HG02610 (cell line): ENCODE data around the gene SCAPER.
A peak's percentile ranks its signal among the peaks of the same experiment; 100 is the strongest.

Experiments used
- ATAC-seq: cut with Tn5 transposase; IDR thresholded peaks from one replicate; pipeline ENCODE4 v1.9.1; 2021; ENCODE audit warnings: mild to moderate bottlenecking, moderate library complexity; ENCODE audit not compliant: unreplicated experiment

The SCAPER gene

DNA sequence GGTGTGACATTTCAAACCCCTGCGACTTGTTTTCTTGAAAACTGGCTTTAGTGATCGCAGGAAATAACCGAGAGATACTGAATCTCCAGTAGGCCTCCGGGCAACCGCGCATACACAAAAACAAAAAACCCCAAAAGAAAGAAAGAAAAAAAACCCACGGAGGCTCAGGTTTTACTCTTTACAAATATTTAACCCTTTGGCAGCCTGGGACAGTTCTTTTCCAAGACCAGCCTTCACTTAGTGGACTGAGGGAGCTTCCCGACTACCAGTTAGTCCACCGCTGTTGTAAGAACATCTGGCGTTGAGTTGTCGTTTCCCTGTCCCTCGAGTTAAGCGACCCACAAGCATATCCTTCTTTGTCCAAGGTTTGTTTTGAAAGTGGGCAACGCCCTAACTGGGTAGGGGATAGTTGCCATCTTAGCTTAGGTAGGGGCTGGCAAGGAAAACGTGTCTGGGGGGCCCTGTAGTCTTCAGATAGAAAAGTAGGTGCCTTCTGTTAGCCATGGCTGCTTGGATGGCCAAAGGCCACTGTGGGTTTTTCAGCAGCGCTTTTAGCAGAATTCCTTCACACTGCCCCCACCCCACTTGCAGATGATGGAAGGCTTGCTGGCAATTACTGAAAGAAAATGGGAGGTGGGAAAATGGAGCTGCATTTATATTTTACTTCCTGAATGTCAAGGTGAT, 561.7 kb downstream of the SCAPER start:
- no peak for ATAC-seq

GRCh38 chr15:76342382-76343201, 562.5 kb downstream of the SCAPER start:
- no peak for ATAC-seq

DNA sequence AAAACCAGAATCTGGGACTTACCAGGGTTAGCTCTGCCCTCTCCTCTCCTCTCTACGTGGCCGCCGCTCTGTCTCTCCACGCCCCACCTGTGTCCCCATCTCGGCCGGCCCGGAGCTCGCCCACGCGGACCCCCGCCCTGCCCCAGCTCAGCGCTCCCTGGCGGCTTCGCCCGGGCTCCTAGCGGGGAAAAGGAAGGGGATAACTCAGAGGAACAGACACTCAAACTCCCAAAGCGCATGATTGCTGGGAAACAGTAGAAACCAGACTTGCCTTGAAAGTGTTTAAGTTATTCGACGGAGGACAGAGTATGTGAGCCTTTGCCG, 563.1 kb downstream of the SCAPER start:
- no peak for ATAC-seq

DNA sequence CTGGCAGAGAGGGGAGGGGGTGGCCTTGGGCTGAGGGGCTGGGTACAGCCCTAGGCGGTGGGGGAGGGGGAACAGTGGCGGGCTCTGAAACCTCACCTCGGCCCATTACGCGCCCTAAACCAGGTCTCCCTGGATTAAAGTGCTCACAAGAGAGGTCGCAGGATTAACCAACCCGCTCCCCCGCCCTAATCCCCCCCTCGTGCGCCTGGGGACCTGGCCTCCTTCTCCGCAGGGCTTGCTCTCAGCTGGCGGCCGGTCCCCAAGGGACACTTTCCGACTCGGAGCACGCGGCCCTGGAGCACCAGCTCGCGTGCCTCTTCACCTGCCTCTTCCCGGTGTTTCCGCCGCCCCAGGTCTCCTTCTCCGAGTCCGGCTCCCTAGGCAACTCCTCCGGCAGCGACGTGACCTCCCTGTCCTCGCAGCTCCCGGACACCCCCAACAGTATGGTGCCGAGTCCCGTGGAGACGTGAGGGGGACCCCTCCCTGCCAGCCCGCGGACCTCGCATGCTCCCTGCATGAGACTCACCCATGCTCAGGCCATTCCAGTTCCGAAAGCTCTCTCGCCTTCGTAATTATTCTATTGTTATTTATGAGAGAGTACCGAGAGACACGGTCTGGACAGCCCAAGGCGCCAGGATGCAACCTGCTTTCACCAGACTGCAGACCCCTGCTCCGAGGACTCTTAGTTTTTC, 563.6 kb downstream of the SCAPER start:
- no peak for ATAC-seq

- no peak for ATAC-seq
Measured at GRCh38 chr15:76340803-76341365, 564.3 kb downstream of the SCAPER start.

DNA sequence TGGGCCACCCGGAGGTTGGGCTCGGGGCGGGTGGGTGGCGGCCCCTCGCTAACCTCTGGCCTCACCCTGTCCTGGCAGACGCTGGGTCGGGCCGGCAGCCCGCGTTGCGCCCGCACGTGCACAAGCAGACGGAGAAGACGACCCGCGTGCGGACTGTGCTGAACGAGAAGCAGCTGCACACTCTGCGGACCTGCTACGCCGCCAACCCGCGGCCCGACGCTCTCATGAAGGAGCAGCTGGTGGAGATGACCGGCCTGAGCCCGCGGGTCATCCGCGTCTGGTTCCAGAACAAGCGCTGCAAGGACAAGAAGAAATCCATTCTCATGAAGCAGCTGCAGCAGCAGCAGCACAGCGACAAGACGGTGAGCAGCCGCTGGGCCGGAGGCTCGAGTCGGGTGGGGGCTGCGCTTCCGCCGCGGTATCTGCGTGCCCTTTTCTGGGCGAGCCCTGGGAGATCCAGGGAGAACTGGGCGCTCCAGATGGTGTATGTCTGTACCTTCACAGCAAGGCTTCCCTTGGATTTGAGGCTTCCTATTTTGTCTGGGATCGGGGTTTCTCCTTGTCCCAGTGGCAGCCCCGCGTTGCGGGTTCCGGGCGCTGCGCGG, 564.8 kb downstream of the SCAPER start:
- no peak for ATAC-seq

DNA sequence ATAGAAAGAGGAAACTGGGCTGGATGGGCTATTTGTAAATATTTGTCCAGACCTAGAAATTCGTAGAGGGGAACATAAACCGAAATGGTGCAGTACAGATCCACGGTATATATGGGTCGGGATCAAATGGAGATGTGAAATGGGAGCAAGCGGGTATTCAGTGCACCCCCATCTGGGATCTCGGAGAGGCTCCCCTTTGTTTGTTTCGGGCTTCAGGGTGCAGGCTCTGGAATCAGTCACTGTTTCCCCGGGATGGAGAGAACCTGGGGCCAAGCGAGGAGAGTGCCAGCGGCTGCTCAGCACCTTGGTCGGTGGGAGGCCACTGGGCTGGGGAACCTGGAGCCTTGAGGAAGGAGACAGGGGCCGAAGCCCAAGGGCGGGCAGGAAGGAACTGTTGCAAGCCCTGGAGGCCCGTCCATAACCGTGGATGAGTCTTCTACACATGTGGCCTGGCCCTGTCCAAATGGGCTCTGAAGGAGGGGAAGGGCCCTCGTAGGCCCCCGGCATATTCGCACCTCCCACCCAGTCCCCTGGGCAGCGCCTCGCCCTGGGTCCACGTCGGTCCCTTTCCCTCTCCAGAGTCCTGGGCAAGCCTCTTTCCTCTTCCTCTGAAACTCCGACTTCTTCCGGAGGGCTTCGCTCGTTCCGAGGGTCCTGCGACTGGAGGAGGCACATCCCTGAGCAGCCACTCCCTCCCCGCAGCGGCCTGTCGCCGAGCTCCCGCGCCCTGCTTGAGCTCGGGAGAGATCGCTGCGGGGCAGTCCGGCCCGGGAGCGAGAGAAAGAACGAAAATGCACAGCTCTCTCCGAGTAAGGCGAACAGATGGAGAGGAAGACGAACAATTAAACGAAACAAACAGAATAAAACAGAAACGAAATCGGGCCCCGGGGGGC, 565.6 kb downstream of the SCAPER start:
- no peak for ATAC-seq

DNA sequence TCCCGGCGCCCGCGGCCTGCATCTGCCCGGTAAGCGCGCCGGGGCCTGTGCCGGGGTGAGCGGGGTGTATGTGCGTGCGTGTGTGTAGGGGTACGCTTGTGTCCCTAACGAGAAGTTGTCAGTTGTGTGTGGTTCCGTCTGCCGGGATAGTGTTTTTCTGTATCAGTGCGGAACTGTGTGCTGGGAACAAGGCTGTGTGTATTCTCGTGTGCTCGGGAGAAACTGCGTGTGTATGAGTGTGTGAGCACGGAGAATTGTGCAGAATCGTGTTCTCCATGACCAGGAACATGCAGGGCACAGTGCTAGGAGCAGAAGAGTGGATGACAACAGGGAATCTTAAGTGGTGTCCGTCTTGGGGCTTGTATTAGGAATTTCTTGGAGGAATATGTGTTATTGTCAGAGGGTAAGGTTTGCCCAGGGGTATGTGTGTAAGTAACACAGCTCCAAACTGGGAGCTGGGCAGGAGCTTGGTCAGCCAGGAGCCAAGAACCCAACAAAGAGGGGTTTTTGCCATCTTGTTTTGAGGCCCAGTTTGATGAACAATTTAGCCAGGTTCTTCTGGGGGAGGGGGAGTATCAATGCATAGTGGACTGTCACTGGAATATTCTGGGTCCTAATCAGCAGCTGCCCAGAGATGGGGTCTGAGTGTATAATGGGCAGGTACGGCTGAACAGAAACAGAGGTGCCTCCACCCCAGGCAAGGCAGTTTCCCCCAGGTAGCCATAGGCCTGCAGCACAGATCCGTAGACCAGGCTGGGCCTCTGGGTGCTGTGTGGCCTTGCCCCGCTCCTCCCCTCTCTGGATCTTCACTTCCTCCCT, 566.4 kb downstream of the SCAPER start:
- ATAC-seq: no peak

GRCh38 chr15:76337696-76338485, 567.2 kb downstream of the SCAPER start:
- no peak for ATAC-seq

- ATAC-seq: no peak
Measured at GRCh38 chr15:76337059-76337695, 568.0 kb downstream of the SCAPER start.

DNA sequence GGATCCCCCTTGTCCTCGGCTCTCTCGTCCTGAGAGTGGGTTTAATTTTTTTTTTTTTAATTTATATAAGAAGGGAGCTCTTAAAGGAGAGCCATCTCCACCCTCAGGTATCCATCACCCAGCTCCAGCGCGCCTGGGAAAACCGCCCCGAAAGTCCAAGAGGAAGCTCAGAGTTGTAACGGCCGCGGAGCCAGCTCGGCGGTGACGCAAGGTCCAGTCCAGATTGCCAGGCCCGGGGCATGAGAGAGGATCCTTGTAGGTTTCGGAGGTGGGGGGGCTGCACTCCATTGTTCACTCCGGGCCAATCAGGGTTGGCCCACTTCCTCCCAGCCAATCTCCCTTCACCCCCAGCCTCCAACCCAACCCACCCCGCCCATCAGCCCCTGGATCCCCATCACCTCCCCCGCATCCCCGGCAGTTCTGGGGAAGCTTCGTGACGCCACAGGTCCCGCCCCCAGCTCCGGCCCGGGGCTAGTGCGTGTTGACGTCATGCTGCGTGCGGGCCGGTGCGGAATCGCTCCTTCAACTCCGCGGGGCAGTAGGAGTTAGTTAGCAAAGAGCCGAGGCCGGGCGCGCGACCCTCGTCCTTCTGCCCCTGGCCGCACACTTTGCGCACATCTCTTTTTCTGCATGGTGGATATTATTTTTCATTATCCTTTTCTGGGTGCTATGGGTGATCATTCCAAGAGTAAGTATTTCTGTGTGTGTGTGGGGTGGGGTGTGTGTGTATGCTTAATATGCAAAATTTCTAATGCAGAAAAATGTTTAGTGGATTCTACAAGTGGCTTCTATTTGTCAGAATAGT, 568.7 kb downstream of the SCAPER start, which contains the start of gene ISL2:
ISL2 (plus strand) TSS at position 520 of the 805 bp plus-strand sequence; CDS start at position 631, 111 bp downstream.
- ATAC-seq: peak; percentile 46

DNA sequence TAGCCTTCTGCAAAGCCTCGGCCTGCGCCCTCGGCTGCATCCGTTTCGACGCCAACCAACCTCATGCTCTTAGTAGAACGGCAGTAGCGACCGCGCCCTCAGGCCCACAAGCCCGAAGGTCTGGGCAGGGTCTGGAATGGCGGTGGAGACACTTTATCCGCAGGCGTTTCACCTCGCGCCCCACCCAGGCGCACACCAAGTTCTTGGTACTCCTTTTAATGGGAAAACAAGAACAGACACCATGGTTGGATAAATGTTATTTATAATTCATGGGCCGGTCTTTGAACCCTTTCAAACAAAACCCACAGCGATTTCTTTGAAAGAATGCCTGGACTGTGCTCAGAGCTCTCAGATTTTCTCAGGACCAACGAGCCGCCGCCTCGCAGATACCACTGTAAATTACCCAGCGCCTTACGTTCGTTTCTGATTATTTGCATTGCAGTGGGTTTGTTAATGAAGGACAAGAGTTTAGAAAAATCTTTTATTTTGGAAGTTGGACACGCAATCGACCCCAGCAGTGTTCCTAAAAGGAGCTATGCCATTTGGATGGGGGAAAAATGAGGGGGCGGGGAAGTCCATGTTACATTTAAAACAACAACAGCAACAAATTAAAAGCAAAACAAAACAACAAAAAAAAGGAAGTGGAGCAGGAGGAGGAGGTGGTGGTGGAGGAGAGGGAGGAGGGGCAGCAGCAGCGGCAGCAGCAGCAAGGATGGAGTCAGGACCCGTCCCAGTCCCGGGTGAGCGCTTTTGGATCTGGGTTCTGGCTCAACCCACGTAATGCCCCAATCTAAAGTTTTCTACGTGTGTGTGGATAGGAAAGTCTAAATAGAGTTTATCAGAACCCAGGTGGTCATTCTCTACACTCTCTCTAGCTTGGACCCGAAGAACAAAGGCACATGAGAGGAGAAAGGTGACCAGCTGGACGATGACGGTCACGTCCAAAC, 569.6 kb downstream of the SCAPER start:
- ATAC-seq: no peak

- ATAC-seq: no peak
Measured at GRCh38 chr15:76334438-76335306, 570.5 kb downstream of the SCAPER start.

GRCh38 chr15:76333720-76334437, 571.3 kb downstream of the SCAPER start:
- no peak for ATAC-seq
